Activated gamma-delta T cell treated with anti-CD3 and anti-CD28 coated beads, Interleukin-2, amount 50 U/mL, for 16 hours (primary cell): ENCODE results near the gene PPP1R18.
"Not testable (repeated sequence)": the region's sequence is repeated elsewhere in the genome, so short reads cannot be mapped to it uniquely, and the experiment has no call there.

Source experiments
- DNase-seq: peaks from one replicate; pipeline ENCODE4 v3.0.0-alpha.2; 2020; ENCODE audit warnings: low read depth

Gene PPP1R18

GRCh38 chr6:30666300-30666699 lies 20.1 kb downstream of the PPP1R18 start:
- peak; percentile 22 for DNase-seq

- no peak for DNase-seq
Observed at GRCh38 chr6:30664994-30665767, 21.3 kb downstream of the PPP1R18 start.

GRCh38 chr6:30657922-30658321 lies 28.5 kb downstream of the PPP1R18 start:
- DNase-seq, result not testable (repeated sequence)

- DNase-seq, result no peak
Observed at GRCh38 chr6:30657454-30657853, 29.0 kb downstream of the PPP1R18 start.

GRCh38 chr6:30656513-30656912 lies 29.9 kb downstream of the PPP1R18 start:
- no peak for DNase-seq

GRCh38 chr6:30655743-30656094 lies 30.7 kb downstream of the PPP1R18 start:
- DNase-seq, result no peak

- no peak for DNase-seq
Observed at GRCh38 chr6:30654798-30655742, 31.4 kb downstream of the PPP1R18 start.

- no peak for DNase-seq
Observed at GRCh38 chr6:30651143-30651542, 35.3 kb downstream of the PPP1R18 start.

GRCh38 chr6:30647242-30648116 lies 39.0 kb downstream of the PPP1R18 start:
- peak; percentile 59 for DNase-seq

GRCh38 chr6:30646450-30647241 lies 39.8 kb downstream of the PPP1R18 start, which contains the start of gene C6orf136:
Gene C6orf136 (plus strand): TSS chr6:30647133. CDS start chr6:30647232, 99 bp downstream.
- peak; percentile 87 for DNase-seq

GRCh38 chr6:30645989-30646388 lies 40.5 kb downstream of the PPP1R18 start:
- no peak for DNase-seq

- no peak for DNase-seq
Observed at GRCh38 chr6:30644769-30645168, 41.7 kb downstream of the PPP1R18 start.

- no peak for DNase-seq
Observed at GRCh38 chr6:30643656-30644055, 42.8 kb downstream of the PPP1R18 start.

- no peak for DNase-seq
Observed at GRCh38 chr6:30641048-30641447, 45.4 kb downstream of the PPP1R18 start.

- DNase-seq, result no peak
Observed at GRCh38 chr6:30640481-30640880, 46.0 kb downstream of the PPP1R18 start.

GRCh38 chr6:30635834-30636233 lies 50.6 kb downstream of the PPP1R18 start:
- no peak for DNase-seq

- DNase-seq, result peak; percentile 87
Observed at GRCh38 chr6:30626484-30627366, 59.7 kb downstream of the PPP1R18 start, which contains the start of gene ATAT1. Gene ATAT1 (plus strand): TSS chr6:30626874.
